ENCODE results near the gene EIPR1. TPM values are rescaled to one million over a fixed set of nuclear protein-coding genes. Genes with fewer than 3 reads are reported as not detected.

The EIPR1 gene
- total RNA-seq, 1 donor from 2014 or later, result 27.8 TPM

GRCh38 chr2:3272761-3273160 is 104.9 kb downstream of the EIPR1 start:
- no peaks in the 10 kb centered on the region for H3K4me1 Mint-ChIP-seq (ENCODE audit: low read depth, unreplicated experiment)
- Histone ChIP-seq H3K9me3 (ENCODE audit: insufficient read depth, low read depth, low read length) (peaks cover 2% of the 10 kb centered on the region), H3K4me1 (ENCODE audit: insufficient read depth, low read length) (no peaks in the 10 kb centered on the region), H3K9ac (ENCODE audit: low read length) (no peak overlapping the region), H4K20me1 (ENCODE audit: insufficient read depth, low read length) (peaks cover under 1% of the 10 kb centered on the region), H3K27ac (ENCODE audit: low read depth, low read length) (no peak overlapping the region), H3K27me3 (ENCODE audit: insufficient read depth, low read length) (no peaks in the 10 kb centered on the region), H3K4me3 (ENCODE audit: insufficient read depth, low read depth, low read length) (no peak overlapping the region), H3K4me2 (ENCODE audit: low read length) (no peak overlapping the region), H3K79me2 (ENCODE audit: insufficient read depth, low read length) (no peaks in the 10 kb centered on the region), H3K36me3 (ENCODE audit: insufficient read depth, low read length) (no peaks in the 10 kb centered on the region), H2AFZ (ENCODE audit: low read depth, low read length) (no peak overlapping the region)
- DNase-seq (ENCODE audit: low read depth) (no peak), FAIRE-seq (no peak)
- TF ChIP-seq CTCF (IDR thresholded peaks at IDR 0.05; ENCODE audit: insufficient read depth, low read depth, low read length) (no peak), EZH2 (IDR thresholded peaks at IDR 0.05; ENCODE audit: insufficient read depth, low read length) (no peak)
- no peak overlapping the region for H3K4me3 Mint-ChIP-seq (ENCODE audit: unreplicated experiment)
- peaks cover 11% of the 10 kb centered on the region for H3K36me3 Mint-ChIP-seq (ENCODE audit: low read depth, unreplicated experiment)
- H3K9me3 Mint-ChIP-seq (ENCODE audit: unreplicated experiment), result peaks cover 8% of the 10 kb centered on the region
- H3K27ac Mint-ChIP-seq (ENCODE audit: unreplicated experiment), result no peak overlapping the region
- no peaks in the 10 kb centered on the region for H3K27me3 Mint-ChIP-seq (ENCODE audit: low read depth, unreplicated experiment)

DNA sequence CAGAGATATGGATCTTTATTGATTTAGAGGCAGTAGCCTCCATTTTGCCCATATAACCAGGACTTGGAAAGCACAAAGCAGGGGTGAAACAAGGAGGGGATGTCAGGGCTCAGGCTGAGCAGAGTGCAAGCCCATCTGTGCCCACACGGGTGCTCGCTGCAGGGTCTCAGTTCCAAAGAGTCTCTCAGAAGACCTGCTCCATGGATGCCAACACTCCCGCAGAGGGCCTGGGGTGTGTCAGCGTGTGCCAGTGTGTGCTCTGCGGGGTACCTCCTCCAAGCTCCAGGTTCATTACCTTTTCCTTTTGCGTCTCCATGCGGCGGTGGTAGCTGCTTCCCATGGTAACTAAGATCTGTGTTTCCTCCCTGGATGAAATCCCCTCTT is 107.5 kb downstream of the EIPR1 start:
- H3K9ac ChIP-seq (ENCODE audit: low read length), result no peak overlapping the region
- H3K9me3 ChIP-seq (ENCODE audit: insufficient read depth, low read depth, low read length), result peaks cover 2% of the 10 kb centered on the region
- TF ChIP-seq EZH2 (IDR thresholded peaks at IDR 0.05; ENCODE audit: insufficient read depth, low read length) (no peak), CTCF (IDR thresholded peaks at IDR 0.05; ENCODE audit: insufficient read depth, low read depth, low read length) (no peak)
- no peak overlapping the region for H3K4me2 ChIP-seq (ENCODE audit: low read length)
- H3K27me3 ChIP-seq (ENCODE audit: insufficient read depth, low read length), result no peaks in the 10 kb centered on the region
- H3K27ac ChIP-seq (ENCODE audit: low read depth, low read length), result no peak overlapping the region
- Mint-ChIP-seq H3K9me3 (ENCODE audit: unreplicated experiment) (peaks cover 7% of the 10 kb centered on the region), H3K27ac (ENCODE audit: unreplicated experiment) (no peak overlapping the region), H3K4me1 (ENCODE audit: low read depth, unreplicated experiment) (peaks cover 3% of the 10 kb centered on the region), H3K27me3 (ENCODE audit: low read depth, unreplicated experiment) (no peaks in the 10 kb centered on the region), H3K4me3 (ENCODE audit: unreplicated experiment) (no peak overlapping the region), H3K36me3 (ENCODE audit: low read depth, unreplicated experiment) (peaks cover 11% of the 10 kb centered on the region)
- peaks cover 27% of the 10 kb centered on the region for H4K20me1 ChIP-seq (ENCODE audit: insufficient read depth, low read length)
- no peaks in the 10 kb centered on the region for H3K79me2 ChIP-seq (ENCODE audit: insufficient read depth, low read length)
- no peak overlapping the region for H3K4me3 ChIP-seq (ENCODE audit: insufficient read depth, low read depth, low read length)
- FAIRE-seq (no peak), DNase-seq (ENCODE audit: low read depth) (no peak)
- H3K4me1 ChIP-seq (ENCODE audit: insufficient read depth, low read length), result no peaks in the 10 kb centered on the region
- H2AFZ ChIP-seq (ENCODE audit: low read depth, low read length), result no peak overlapping the region
- no peaks in the 10 kb centered on the region for H3K36me3 ChIP-seq (ENCODE audit: insufficient read depth, low read length)

GRCh38 chr2:3269425-3270094 is 108.1 kb downstream of the EIPR1 start:
- no peak for TF ChIP-seq CTCF (IDR thresholded peaks at IDR 0.05; ENCODE audit: insufficient read depth, low read depth, low read length)
- no peak for TF ChIP-seq EZH2 (IDR thresholded peaks at IDR 0.05; ENCODE audit: insufficient read depth, low read length)
- no peak overlapping the region for H3K27ac ChIP-seq (ENCODE audit: low read depth, low read length)
- peaks cover 3% of the 10 kb centered on the region for H3K9me3 Mint-ChIP-seq (ENCODE audit: unreplicated experiment)
- H3K79me2 ChIP-seq (ENCODE audit: insufficient read depth, low read length), result no peaks in the 10 kb centered on the region
- no peak overlapping the region for H3K4me2 ChIP-seq (ENCODE audit: low read length)
- peaks cover 28% of the 10 kb centered on the region for H4K20me1 ChIP-seq (ENCODE audit: insufficient read depth, low read length)
- H3K4me1 ChIP-seq (ENCODE audit: insufficient read depth, low read length), result no peaks in the 10 kb centered on the region
- H3K27ac Mint-ChIP-seq (ENCODE audit: unreplicated experiment), result no peak overlapping the region
- H3K36me3 Mint-ChIP-seq (ENCODE audit: low read depth, unreplicated experiment), result peaks cover 11% of the 10 kb centered on the region
- H2AFZ ChIP-seq (ENCODE audit: low read depth, low read length), result no peak overlapping the region
- FAIRE-seq, result no peak
- H3K36me3 ChIP-seq (ENCODE audit: insufficient read depth, low read length), result no peaks in the 10 kb centered on the region
- no peaks in the 10 kb centered on the region for H3K27me3 Mint-ChIP-seq (ENCODE audit: low read depth, unreplicated experiment)
- H3K9ac ChIP-seq (ENCODE audit: low read length), result no peak overlapping the region
- DNase-seq (ENCODE audit: low read depth), result no peak
- H3K9me3 ChIP-seq (ENCODE audit: insufficient read depth, low read depth, low read length), result peaks cover 2% of the 10 kb centered on the region
- H3K4me1 Mint-ChIP-seq (ENCODE audit: low read depth, unreplicated experiment), result peaks cover 3% of the 10 kb centered on the region
- H3K4me3 ChIP-seq (ENCODE audit: insufficient read depth, low read depth, low read length), result no peak overlapping the region
- H3K27me3 ChIP-seq (ENCODE audit: insufficient read depth, low read length), result no peaks in the 10 kb centered on the region
- H3K4me3 Mint-ChIP-seq (ENCODE audit: unreplicated experiment), result no peak overlapping the region
